Left ventricle myocardium inferior (tissue), 1 donor: Measurements from ENCODE around the gene NRG3. TPM values are rescaled to one million over a fixed set of nuclear protein-coding genes. Genes with fewer than 3 reads are reported as not detected.
"Not testable (repeated sequence)": the region's sequence is repeated elsewhere in the genome, so short reads cannot be mapped to it uniquely, and the experiment has no call there.

Experiments
- DNase-seq: peaks from one replicate; pipeline ENCODE4 v3.0.0-alpha.2; 2020
- H3K27ac ChIP-seq: fragments of 200-600 bp; replicated peaks from 2 replicates; pipeline ENCODE4 v1.8.0; 2021
- H3K27me3 ChIP-seq: fragments of 200-600 bp; 2 replicates; pipeline ENCODE4 v1.8.0; 2021; ENCODE audit warnings: low read depth
- H3K36me3 ChIP-seq: fragments of 200-600 bp; 2 replicates; pipeline ENCODE4 v1.8.0; 2021
- H3K4me1 ChIP-seq: fragments of 200-600 bp; 2 replicates; pipeline ENCODE4 v1.8.0; 2021
- H3K4me3 ChIP-seq: fragments of 200-600 bp; 2 replicates; pipeline ENCODE4 v1.8.0; 2021; ENCODE audit warnings: mild to moderate bottlenecking, moderate library complexity
- H3K9me3 ChIP-seq: fragments of 200-600 bp; replicated peaks from 2 replicates; pipeline ENCODE4 v1.8.0; 2021
- intact Hi-C: fragments of 100-400 bp; cut with micrococcal nuclease; formaldehyde crosslinking; loops from one replicate; pipeline ENCODE4 v1.11.0; 2022
- total RNA-seq: library from RNA; stranded (reverse); fragmentation: NEBNext Ultra II Directional; extraction: Animal tissue kit (Norgen Biotek cat#: 25700); gene quantifications from one replicate; pipeline ENCODE4 v1.2.1, GENCODE V29; 2021
- TF ChIP-seq, protein P1 (sequence below): fragments of 200-600 bp; IDR thresholded peaks from 2 replicates; pipeline ENCODE4 v1.8.0; 2021; ENCODE audit warnings: antibody characterized with exemption, mild to moderate bottlenecking, borderline replicate concordance
- donor health status: DM: no; HTN: yes; CAD: no; lungs with severe emphysema.

Gene NRG3
- total RNA-seq, 1 donor from 2014 or later = 0.11 TPM

DNA sequence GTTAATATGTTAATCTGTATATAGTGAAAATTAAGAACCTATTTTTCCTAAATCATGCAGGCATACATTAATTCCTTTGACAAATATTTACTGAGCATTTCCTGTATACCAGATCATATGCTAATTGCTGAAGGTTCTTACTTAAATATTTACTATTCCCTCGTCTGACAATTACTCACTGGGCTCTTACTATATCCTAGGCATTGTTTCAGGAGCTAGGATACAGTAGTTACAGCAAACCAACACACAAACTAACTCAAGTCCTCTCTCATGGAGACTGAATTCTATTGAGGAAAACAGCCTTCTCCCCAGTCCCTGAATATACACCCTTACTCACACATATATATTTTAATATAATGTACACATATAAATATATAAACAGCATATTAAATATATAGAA lies 786.0 kb downstream of the NRG3 start:
- Histone ChIP-seq H3K9me3 (no peaks in the 10 kb centered on the region), H3K4me1 (no peaks in the 10 kb centered on the region), H3K27ac (no peak overlapping the region), H3K36me3 (no peaks in the 10 kb centered on the region), H3K4me3 (no peak overlapping the region), H3K27me3 (no peaks in the 10 kb centered on the region)
- TF ChIP-seq, protein P1, sequence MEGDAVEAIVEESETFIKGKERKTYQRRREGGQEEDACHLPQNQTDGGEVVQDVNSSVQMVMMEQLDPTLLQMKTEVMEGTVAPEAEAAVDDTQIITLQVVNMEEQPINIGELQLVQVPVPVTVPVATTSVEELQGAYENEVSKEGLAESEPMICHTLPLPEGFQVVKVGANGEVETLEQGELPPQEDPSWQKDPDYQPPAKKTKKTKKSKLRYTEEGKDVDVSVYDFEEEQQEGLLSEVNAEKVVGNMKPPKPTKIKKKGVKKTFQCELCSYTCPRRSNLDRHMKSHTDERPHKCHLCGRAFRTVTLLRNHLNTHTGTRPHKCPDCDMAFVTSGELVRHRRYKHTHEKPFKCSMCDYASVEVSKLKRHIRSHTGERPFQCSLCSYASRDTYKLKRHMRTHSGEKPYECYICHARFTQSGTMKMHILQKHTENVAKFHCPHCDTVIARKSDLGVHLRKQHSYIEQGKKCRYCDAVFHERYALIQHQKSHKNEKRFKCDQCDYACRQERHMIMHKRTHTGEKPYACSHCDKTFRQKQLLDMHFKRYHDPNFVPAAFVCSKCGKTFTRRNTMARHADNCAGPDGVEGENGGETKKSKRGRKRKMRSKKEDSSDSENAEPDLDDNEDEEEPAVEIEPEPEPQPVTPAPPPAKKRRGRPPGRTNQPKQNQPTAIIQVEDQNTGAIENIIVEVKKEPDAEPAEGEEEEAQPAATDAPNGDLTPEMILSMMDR = no peak
- DNase-seq = no peak
- intact Hi-C loops = no loop called here

- Histone ChIP-seq H3K9me3 (no peaks in the 10 kb centered on the region), H3K27ac (no peak overlapping the region), H3K4me3 (no peak overlapping the region), H3K27me3 (no peaks in the 10 kb centered on the region), H3K36me3 (no peaks in the 10 kb centered on the region), H3K4me1 (no peaks in the 10 kb centered on the region)
- TF ChIP-seq, protein P1 = no peak
- intact Hi-C loops = no loop called here
- no peak for DNase-seq
These were observed 786.7 kb downstream of the NRG3 start for GRCh38 chr10:82661701-82662100.

DNA sequence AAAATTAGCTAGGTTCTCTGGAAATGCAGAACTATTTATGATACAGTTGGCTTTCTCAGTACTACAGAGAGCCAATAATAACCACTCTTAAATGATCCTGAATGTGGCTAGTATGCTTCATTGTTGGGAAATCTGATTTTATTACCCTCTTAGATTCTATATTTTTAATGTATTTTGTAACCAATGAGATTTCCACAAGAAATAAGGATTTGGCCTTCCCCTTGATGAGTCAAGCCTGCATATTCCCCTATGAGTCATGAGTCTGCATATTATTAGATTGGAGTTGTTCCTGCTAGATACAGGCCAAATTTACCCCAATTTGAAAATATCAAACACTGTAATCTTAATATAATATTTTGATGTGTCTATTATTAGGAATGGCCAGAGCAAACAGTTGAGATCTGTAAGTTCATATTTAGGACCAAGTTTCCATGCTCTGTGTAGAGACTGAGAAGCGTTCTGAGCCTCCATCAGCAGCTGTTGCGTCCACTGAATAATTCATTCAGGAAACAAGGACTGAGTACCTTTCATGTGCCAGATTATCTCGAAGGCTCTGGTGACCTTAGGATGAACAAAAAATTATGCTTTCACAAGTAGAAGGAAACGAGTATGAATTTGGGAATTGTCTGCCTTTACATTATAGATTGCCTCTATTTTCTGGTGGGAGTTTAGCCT lies 793.4 kb downstream of the NRG3 start:
- Histone ChIP-seq H3K4me1 (no peaks in the 10 kb centered on the region), H3K27me3 (no peaks in the 10 kb centered on the region), H3K27ac (no peak overlapping the region), H3K9me3 (no peaks in the 10 kb centered on the region), H3K4me3 (no peak overlapping the region), H3K36me3 (no peaks in the 10 kb centered on the region)
- DNase-seq = no peak
- TF ChIP-seq, protein P1 = no peak
- intact Hi-C loops = no loop called here

GRCh38 chr10:82674036-82674435 lies 799.0 kb downstream of the NRG3 start:
- Histone ChIP-seq H3K9me3 (peaks cover 7% of the 10 kb centered on the region), H3K27ac (no peak overlapping the region), H3K4me1 (no peaks in the 10 kb centered on the region), H3K27me3 (no peaks in the 10 kb centered on the region), H3K4me3 (no peak overlapping the region), H3K36me3 (no peaks in the 10 kb centered on the region)
- TF ChIP-seq, protein P1 = no peak
- intact Hi-C loops = no loop called here
- DNase-seq = no peak

DNA sequence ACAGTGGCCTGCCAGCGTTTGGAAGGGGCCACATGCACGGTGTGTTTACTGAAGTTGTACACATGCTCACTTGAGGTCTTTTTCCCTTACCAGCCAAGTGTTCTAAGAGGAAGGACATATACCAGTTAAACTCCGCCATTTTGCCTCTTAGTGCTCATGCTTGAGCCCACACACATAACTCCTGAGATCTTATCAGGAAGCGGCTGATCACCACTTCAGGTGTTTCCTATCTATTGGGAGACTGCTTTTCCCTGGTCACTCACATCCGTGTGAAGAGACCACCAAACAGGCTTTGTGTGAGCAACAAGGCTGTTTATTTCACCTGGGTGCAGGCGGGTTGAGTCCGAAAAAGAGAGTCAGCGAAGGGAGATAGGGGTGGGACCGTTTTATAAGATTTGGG lies 802.9 kb downstream of the NRG3 start:
- H3K4me3 ChIP-seq, DNase-seq, intact Hi-C loops, H3K9me3 ChIP-seq, H3K36me3 ChIP-seq, H3K4me1 ChIP-seq, H3K27ac ChIP-seq, H3K27me3 ChIP-seq: not testable (repeated sequence)

DNA sequence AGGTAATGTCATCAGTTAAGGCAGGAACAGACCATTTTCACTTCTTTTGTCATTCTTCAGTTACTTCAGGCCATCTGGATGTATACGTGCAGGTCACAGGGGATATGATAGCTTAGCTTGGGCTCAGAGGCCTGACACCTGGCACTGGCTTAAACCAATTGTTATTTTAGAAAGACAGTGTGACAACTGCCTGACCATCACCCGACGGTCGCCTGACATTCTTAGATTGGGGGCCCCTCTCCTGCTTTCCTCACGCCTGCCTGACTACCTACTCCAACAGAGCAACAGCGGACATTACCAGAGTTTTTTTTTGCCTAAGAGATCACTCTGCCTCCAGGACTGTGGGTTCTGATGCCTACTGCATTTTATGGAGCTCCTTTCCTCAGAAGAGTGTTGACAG lies 803.5 kb downstream of the NRG3 start:
- not testable (repeated sequence) for H3K4me1 ChIP-seq, DNase-seq

DNA sequence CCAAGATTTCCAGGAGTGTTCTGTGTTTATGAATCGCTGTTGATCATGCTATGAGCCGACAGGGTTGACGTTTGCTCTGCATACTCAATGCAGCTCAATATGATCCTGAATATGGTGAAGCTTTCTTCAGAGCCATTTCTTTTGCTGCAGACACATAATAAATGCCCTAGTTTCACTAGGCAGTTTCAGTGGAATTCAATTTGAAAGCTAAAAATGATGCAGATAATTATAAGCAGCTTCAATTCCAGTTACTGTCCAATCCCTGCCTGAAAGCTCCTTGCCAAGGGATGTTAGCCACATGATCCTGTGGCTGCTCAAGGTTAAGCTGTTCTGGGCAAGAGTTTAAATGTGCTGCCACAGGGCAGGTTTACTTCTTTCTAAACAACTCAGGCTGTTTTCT lies 805.6 kb downstream of the NRG3 start:
- Histone ChIP-seq H3K4me1 (no peaks in the 10 kb centered on the region), H3K9me3 (peaks cover 7% of the 10 kb centered on the region), H3K27me3 (no peaks in the 10 kb centered on the region), H3K27ac (no peak overlapping the region), H3K4me3 (no peak overlapping the region), H3K36me3 (no peaks in the 10 kb centered on the region)
- no peak for DNase-seq
- intact Hi-C loops = no loop called here
- TF ChIP-seq, protein P1 = no peak

More for the DNA sequence above, 803.5 kb downstream of the NRG3 start:
- intact Hi-C loops, H3K36me3 ChIP-seq, H3K27ac ChIP-seq, H3K27me3 ChIP-seq, H3K9me3 ChIP-seq, H3K4me3 ChIP-seq: not testable (repeated sequence)
